Mesendoderm (in vitro differentiated cells): ENCODE data around the gene PIPOX.

Source experiments
- DNase-seq: peaks from one replicate; pipeline ENCODE4 v3.0.0; 2013
- H2AK5ac ChIP-seq: 2 replicates; pipeline ENCODE4 v1.6.1; 2013; ENCODE audit warnings: low read length, inconsistent platforms
- H2BK120ac ChIP-seq: 2 replicates; pipeline ENCODE4 v1.6.1; 2013; ENCODE audit warnings: low read depth, mild to moderate bottlenecking, low read length, moderate library complexity, mixed read lengths
- H2BK15ac ChIP-seq: replicated peaks from 2 replicates; pipeline ENCODE4 v1.6.1; 2013; ENCODE audit warnings: low read depth, mild to moderate bottlenecking, moderate library complexity
- H2BK5ac ChIP-seq: 2 replicates; pipeline ENCODE4 v1.6.1; 2013; ENCODE audit warnings: low read length, inconsistent platforms
- H3K18ac ChIP-seq: 2 replicates; pipeline ENCODE4 v1.6.1; 2013; ENCODE audit warnings: mild to moderate bottlenecking, low read length, mixed read lengths
- H3K23ac ChIP-seq: one replicate; pipeline ENCODE4 v1.6.1; 2013; ENCODE audit warnings: low read length
- H3K27ac ChIP-seq: 2 replicates; pipeline ENCODE4 v1.5.1; 2013; ENCODE audit warnings: low read depth, mild to moderate bottlenecking, inconsistent platforms, low read length, moderate library complexity
- H3K27me3 ChIP-seq: 2 replicates; pipeline ENCODE4 v1.6.1; 2013; ENCODE audit warnings: low read length, control low read depth, mild to moderate bottlenecking, inconsistent platforms; ENCODE audit not compliant: insufficient read depth, poor library complexity
- H3K36me3 ChIP-seq: 2 replicates; pipeline ENCODE4 v1.6.1; 2013; ENCODE audit warnings: low read length, inconsistent platforms; ENCODE audit not compliant: control insufficient read depth, insufficient read depth
- H3K4ac ChIP-seq: one replicate; pipeline ENCODE4 v1.6.1; 2013; ENCODE audit warnings: low read depth, mild to moderate bottlenecking, low read length, moderate library complexity
- H3K4me1 ChIP-seq: 2 replicates; pipeline ENCODE4 v1.6.1; 2013; ENCODE audit warnings: low read depth, low read length, inconsistent platforms; ENCODE audit not compliant: control insufficient read depth
- H3K4me2 ChIP-seq: 2 replicates; pipeline ENCODE4 v1.6.1; 2013; ENCODE audit warnings: low read length
- H3K4me3 ChIP-seq: 2 replicates; pipeline ENCODE4 v1.5.1; 2013; ENCODE audit warnings: mild to moderate bottlenecking, low read length
- H3K56ac ChIP-seq: one replicate; pipeline ENCODE4 v1.6.1; 2013; ENCODE audit warnings: low read length
- H3K79me1 ChIP-seq: 2 replicates; pipeline ENCODE4 v1.6.1; 2013; ENCODE audit warnings: low read length, inconsistent platforms
- H3K79me2 ChIP-seq: 2 replicates; pipeline ENCODE4 v1.6.1; 2013; ENCODE audit warnings: mild to moderate bottlenecking, low read length; ENCODE audit not compliant: control insufficient read depth, insufficient read depth
- H3K9ac ChIP-seq: 2 replicates; pipeline ENCODE4 v1.6.1; 2013; ENCODE audit warnings: low read length, inconsistent platforms
- H4K5ac ChIP-seq: one replicate; pipeline ENCODE4 v1.6.1; 2013; ENCODE audit warnings: low read length
- H4K8ac ChIP-seq: one replicate; pipeline ENCODE4 v1.6.1; 2013; ENCODE audit warnings: low read depth, mild to moderate bottlenecking, control low read depth, low read length, moderate library complexity
- WGBS: extraction: QIAGEN DNeasy Blood & Tissue Kit; methylation state at CpG from one replicate; pipeline ENCODE4 v1.1.7; 2013; ENCODE audit warnings: low lambda C conversion rate, missing lambda C conversion rate; ENCODE audit not compliant: insufficient coverage; ENCODE audit errors: extremely low coverage; 5-methylcytosine and 5-hydroxymethylcytosine counted together

PIPOX gene

DNA sequence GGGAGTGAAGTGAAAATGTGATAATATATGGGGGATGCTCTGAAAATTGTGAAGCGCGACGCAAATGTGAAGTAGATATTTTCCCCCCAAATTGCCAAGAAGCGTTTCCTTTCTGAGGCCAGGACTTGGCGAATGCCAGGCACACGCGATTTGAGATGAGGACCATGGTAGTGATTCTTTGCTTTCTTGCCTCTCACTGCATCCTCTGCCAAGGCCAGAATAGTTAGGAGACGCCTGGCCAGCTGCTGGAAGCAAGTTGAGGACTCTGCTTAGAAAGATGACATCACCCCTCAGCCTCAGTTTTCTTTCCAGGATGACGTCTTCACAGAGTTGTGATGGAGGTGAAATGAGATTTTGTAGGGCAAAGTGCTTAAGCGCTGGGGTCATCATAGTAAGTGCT, 25.9 kb downstream of the PIPOX start:
- no peak overlapping the region for H2BK120ac ChIP-seq
- no peak overlapping the region for H4K5ac ChIP-seq
- no peak overlapping the region for H3K27ac ChIP-seq
- H3K4me1 ChIP-seq, result peaks cover 4% of the 10 kb centered on the region
- H2BK15ac ChIP-seq, result no peak overlapping the region
- H3K36me3 ChIP-seq, result no peaks in the 10 kb centered on the region
- H3K79me1 ChIP-seq, result no peaks in the 10 kb centered on the region
- H2BK5ac ChIP-seq, result no peak overlapping the region
- H3K56ac ChIP-seq, result no peak overlapping the region
- H3K18ac ChIP-seq, result no peak overlapping the region
- H3K9ac ChIP-seq, result no peak overlapping the region
- H4K8ac ChIP-seq, result no peak overlapping the region
- DNase-seq, result no peak
- H3K23ac ChIP-seq, result no peak overlapping the region
- H3K4ac ChIP-seq, result no peak overlapping the region
- no peaks in the 10 kb centered on the region for H3K79me2 ChIP-seq
- no peak overlapping the region for H3K4me3 ChIP-seq
- no peak overlapping the region for H2AK5ac ChIP-seq
- no peaks in the 10 kb centered on the region for H3K27me3 ChIP-seq
- no CpG with 5 or more reads among the region's 10 CpGs for WGBS
- no peak overlapping the region for H3K4me2 ChIP-seq

DNA sequence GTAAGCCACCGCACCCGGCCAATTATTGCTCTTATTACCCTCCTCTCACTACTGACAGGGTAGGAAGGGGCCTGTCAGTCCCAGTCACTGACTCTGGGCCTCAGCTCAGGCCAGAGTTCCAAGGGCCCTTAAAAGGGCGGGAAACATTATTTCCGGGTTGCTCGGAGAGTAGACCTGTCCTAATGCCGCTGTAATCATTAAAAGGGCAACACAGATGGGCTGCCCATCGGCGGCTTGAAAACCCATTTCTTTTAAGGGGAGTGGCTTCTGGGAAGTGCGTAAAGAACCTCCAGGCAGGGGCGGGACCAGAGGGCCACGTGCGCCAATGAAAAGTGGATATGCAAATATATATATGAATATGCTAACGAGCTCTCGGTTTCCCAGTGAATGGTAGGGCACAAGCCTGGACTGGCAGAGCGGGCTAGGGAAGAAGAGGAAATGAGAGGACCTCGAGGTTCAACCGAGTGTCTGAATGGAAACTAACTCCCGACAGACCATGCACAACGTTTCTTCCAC, 26.6 kb downstream of the PIPOX start:
- no peak overlapping the region for H3K4ac ChIP-seq
- no peaks in the 10 kb centered on the region for H3K79me1 ChIP-seq
- no peak overlapping the region for H2BK5ac ChIP-seq
- H3K23ac ChIP-seq, result no peak overlapping the region
- no peak overlapping the region for H3K27ac ChIP-seq
- DNase-seq, result no peak
- H3K9ac ChIP-seq, result no peak overlapping the region
- H2BK15ac ChIP-seq, result no peak overlapping the region
- no peak overlapping the region for H4K8ac ChIP-seq
- no peak overlapping the region for H3K4me3 ChIP-seq
- no peak overlapping the region for H3K4me2 ChIP-seq
- H3K56ac ChIP-seq, result no peak overlapping the region
- no peaks in the 10 kb centered on the region for H3K27me3 ChIP-seq
- H2BK120ac ChIP-seq, result no peak overlapping the region
- H3K79me2 ChIP-seq, result no peaks in the 10 kb centered on the region
- no peaks in the 10 kb centered on the region for H3K36me3 ChIP-seq
- H4K5ac ChIP-seq, result no peak overlapping the region
- peaks cover 4% of the 10 kb centered on the region for H3K4me1 ChIP-seq
- no peak overlapping the region for H3K18ac ChIP-seq
- H2AK5ac ChIP-seq, result no peak overlapping the region
- WGBS, result no CpG with 5 or more reads among the region's 19 CpGs

GRCh38 chr17:29070308-29070707, 27.4 kb downstream of the PIPOX start:
- Histone ChIP-seq H3K4me1 (peaks cover 4% of the 10 kb centered on the region), H3K79me2 (no peaks in the 10 kb centered on the region), H3K4me2 (no peak overlapping the region), H3K27me3 (no peaks in the 10 kb centered on the region), H3K9ac (no peak overlapping the region), H2BK15ac (no peak overlapping the region), H3K56ac (no peak overlapping the region), H3K4me3 (no peak overlapping the region), H4K5ac (no peak overlapping the region), H3K27ac (no peak overlapping the region), H4K8ac (no peak overlapping the region), H3K36me3 (no peaks in the 10 kb centered on the region), H3K18ac (no peak overlapping the region), H2BK5ac (no peak overlapping the region), H3K79me1 (no peaks in the 10 kb centered on the region), H3K4ac (no peak overlapping the region), H2AK5ac (no peak overlapping the region), H3K23ac (no peak overlapping the region), H2BK120ac (no peak overlapping the region)
- WGBS, result no CpG with 5 or more reads among the region's 10 CpGs
- DNase-seq, result no peak

DNA sequence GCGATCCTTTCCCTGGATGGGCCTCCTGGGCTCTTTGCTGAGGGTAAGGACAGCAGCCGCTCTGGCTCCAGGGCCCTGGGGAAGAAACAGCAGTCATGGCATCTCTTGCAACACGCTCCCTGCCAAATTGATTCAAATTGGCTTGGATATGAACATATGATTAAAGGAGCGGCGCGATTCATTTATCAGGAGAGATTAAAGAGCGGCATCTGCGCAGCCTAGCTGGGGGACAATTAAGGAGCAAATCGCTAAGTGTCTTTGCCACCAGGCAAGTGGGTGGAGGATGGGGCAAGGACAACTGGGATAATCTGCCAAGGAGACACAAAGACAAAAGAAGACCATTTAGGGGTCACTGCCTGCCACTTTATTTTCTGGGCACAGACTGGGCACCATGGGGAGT, 27.8 kb downstream of the PIPOX start:
- no peak overlapping the region for H4K8ac ChIP-seq
- no peak overlapping the region for H2BK120ac ChIP-seq
- no peak overlapping the region for H3K23ac ChIP-seq

GRCh38 chr17:29071303-29071702, 28.4 kb downstream of the PIPOX start:
- no CpG with 5 or more reads among the region's 1 CpG for WGBS
- H4K5ac ChIP-seq, result no peak overlapping the region
- DNase-seq, result no peak
- H3K79me1 ChIP-seq, result no peaks in the 10 kb centered on the region
- H4K8ac ChIP-seq, result no peak overlapping the region
- no peak overlapping the region for H3K56ac ChIP-seq
- no peak overlapping the region for H3K9ac ChIP-seq
- no peak overlapping the region for H3K4me2 ChIP-seq
- H2BK5ac ChIP-seq, result no peak overlapping the region
- H2AK5ac ChIP-seq, result no peak overlapping the region
- no peak overlapping the region for H2BK15ac ChIP-seq
- no peak overlapping the region for H2BK120ac ChIP-seq
- H3K27ac ChIP-seq, result no peak overlapping the region
- H3K4ac ChIP-seq, result no peak overlapping the region
- no peaks in the 10 kb centered on the region for H3K36me3 ChIP-seq
- H3K79me2 ChIP-seq, result no peaks in the 10 kb centered on the region
- no peak overlapping the region for H3K18ac ChIP-seq
- no peaks in the 10 kb centered on the region for H3K27me3 ChIP-seq
- peaks cover 4% of the 10 kb centered on the region for H3K4me1 ChIP-seq
- H3K4me3 ChIP-seq, result no peak overlapping the region
- no peak overlapping the region for H3K23ac ChIP-seq

More for the DNA sequence above, 27.8 kb downstream of the PIPOX start:
- no peak overlapping the region for H3K18ac ChIP-seq
- H4K5ac ChIP-seq, result no peak overlapping the region
- no peak overlapping the region for H3K4me3 ChIP-seq
- H3K9ac ChIP-seq, result no peak overlapping the region
- H3K79me2 ChIP-seq, result no peaks in the 10 kb centered on the region
- DNase-seq, result no peak
- H3K56ac ChIP-seq, result no peak overlapping the region
- H3K4ac ChIP-seq, result no peak overlapping the region
- no peak overlapping the region for H2AK5ac ChIP-seq
- H2BK5ac ChIP-seq, result no peak overlapping the region
- H3K79me1 ChIP-seq, result no peaks in the 10 kb centered on the region
- no peak overlapping the region for H3K27ac ChIP-seq
- H3K4me2 ChIP-seq, result no peak overlapping the region
- no peaks in the 10 kb centered on the region for H3K36me3 ChIP-seq
- H2BK15ac ChIP-seq, result no peak overlapping the region
- no CpG with 5 or more reads among the region's 9 CpGs for WGBS
- H3K4me1 ChIP-seq, result peaks cover 4% of the 10 kb centered on the region
- H3K27me3 ChIP-seq, result no peaks in the 10 kb centered on the region

DNA sequence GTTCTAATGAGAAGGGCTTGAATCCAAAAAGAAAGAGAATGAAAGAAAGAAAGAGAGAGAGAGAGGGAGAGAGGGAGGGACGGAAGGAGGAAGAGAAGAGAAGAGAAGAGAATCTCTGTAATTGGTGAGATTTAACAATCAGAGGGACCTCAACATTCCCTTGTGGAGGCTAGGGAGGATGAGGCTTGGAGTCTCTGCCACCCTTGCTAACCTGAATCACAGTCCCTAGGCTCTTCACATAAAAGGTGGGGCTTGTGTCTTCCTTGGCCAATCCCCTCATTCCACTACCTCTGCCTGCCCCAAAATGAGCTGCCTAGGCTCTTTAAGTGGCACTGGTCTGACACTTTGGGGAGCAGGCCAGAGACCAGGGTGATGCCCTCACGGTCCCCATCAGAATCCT, 30.1 kb downstream of the PIPOX start:
- H3K4ac ChIP-seq, result no peak overlapping the region
- no peak overlapping the region for H3K23ac ChIP-seq
- DNase-seq, result no peak
- no peaks in the 10 kb centered on the region for H3K79me1 ChIP-seq
- no peak overlapping the region for H3K56ac ChIP-seq
- no CpG with 5 or more reads among the region's 2 CpGs for WGBS
- H2BK120ac ChIP-seq, result no peak overlapping the region
- H4K5ac ChIP-seq, result no peak overlapping the region
- no peak overlapping the region for H3K9ac ChIP-seq
- H3K27ac ChIP-seq, result no peak overlapping the region
- no peak overlapping the region for H2AK5ac ChIP-seq
- no peaks in the 10 kb centered on the region for H3K79me2 ChIP-seq
- no peak overlapping the region for H3K4me3 ChIP-seq
- H3K36me3 ChIP-seq, result no peaks in the 10 kb centered on the region
- H2BK15ac ChIP-seq, result no peak overlapping the region
- no peaks in the 10 kb centered on the region for H3K27me3 ChIP-seq
- no peak overlapping the region for H2BK5ac ChIP-seq
- no peak overlapping the region for H4K8ac ChIP-seq
- H3K4me2 ChIP-seq, result no peak overlapping the region
- H3K4me1 ChIP-seq, result peaks cover 8% of the 10 kb centered on the region
- H3K18ac ChIP-seq, result no peak overlapping the region
